Measurements from ENCODE around the gene IBA57. TPM values are rescaled to one million over a fixed set of nuclear protein-coding genes. Genes with fewer than 3 reads are reported as not detected.

IBA57 gene
- total and polyA plus RNA-seq, 5 experiments from 2014 or later, result 3.3 to 12.3 (median 4.2) TPM

- peak overlapping the region; percentile 83 to 99 (median 96) for H3K4me3 Mint-ChIP-seq
- ATAC-seq (peak in 1 of 2 donors; percentile 0), DNase-seq (no peak)
- H3K27me3 Mint-ChIP-seq, result no peaks in the 10 kb centered on the region
- H3K27ac Mint-ChIP-seq, result peak overlapping the region; percentile 96 to 100 (median 100)
- H3K9me3 Mint-ChIP-seq, result no peaks in the 10 kb centered on the region
- no peaks in the 10 kb centered on the region for H3K36me3 Mint-ChIP-seq
- POLR2A ChIA-PET, result interaction anchor here (1.1 to 9.0 kb wide), 7 partner anchors 12 to 347 kb away, joined by 3 to 128 read pairs (median 8); partner anchors contain the start of genes ARF1, IBA57, MRPL55 and RNF187
- H3K4me1 Mint-ChIP-seq, result peaks cover 10 to 66% (median 40%) of the 10 kb centered on the region in 4 donors
These were observed 26.1 kb upstream of the IBA57 start for GRCh38 chr1:228139406-228139930.

- peak; percentile 99 to 100 (median 100) for DNase-seq
- peak; percentile 84 for ATAC-seq
- peaks cover 10 to 66% (median 43%) of the 10 kb centered on the region in 4 donors for H3K4me1 Mint-ChIP-seq
- H3K27ac Mint-ChIP-seq, result peak within 1 kb of the TSS; percentile 96 to 100 (median 100)
- no peaks in the 10 kb centered on the region for H3K9me3 Mint-ChIP-seq
- no peaks in the 10 kb centered on the region for H3K27me3 Mint-ChIP-seq
- peak within 1 kb of the TSS; percentile 83 to 99 (median 96) for H3K4me3 Mint-ChIP-seq
- H3K36me3 Mint-ChIP-seq, result no peaks in the 10 kb centered on the region
- POLR2A ChIA-PET, result interaction anchor here (0.7 to 9.0 kb wide), 16 partner anchors 9 to 346 kb away, joined by 3 to 128 read pairs (median 4); partner anchors contain the start of genes ARF1, IBA57, MRPL55 and RNF187
These were observed 25.5 kb upstream of the IBA57 start, which contains the start of gene GUK1 for GRCh38 chr1:228139931-228140723. TSS of gene GUK1 (plus strand) at chr1:228140279. CDS start at chr1:228140303, 24 bp downstream.

GRCh38 chr1:228140724-228141225 lies 24.8 kb upstream of the IBA57 start:
- peak in 1 of 10 donors; percentile 21 for DNase-seq
- ATAC-seq, result no peak
- Mint-ChIP-seq H3K4me3 (peak overlapping the region; percentile 83 to 99 (median 96)), H3K9me3 (no peaks in the 10 kb centered on the region), H3K27me3 (no peaks in the 10 kb centered on the region), H3K27ac (peak overlapping the region; percentile 90 to 100 (median 100)), H3K4me1 (peaks cover 10 to 66% (median 44%) of the 10 kb centered on the region in 4 donors), H3K36me3 (no peaks in the 10 kb centered on the region)
- POLR2A ChIA-PET, result interaction anchor here (0.7 to 9.0 kb wide), 15 partner anchors 10 to 346 kb away, joined by 3 to 128 read pairs (median 5); partner anchors contain the start of genes IBA57, MRPL55, RNF187 and TRIM11

- Mint-ChIP-seq H3K27me3 (no peaks in the 10 kb centered on the region), H3K4me1 (peaks cover 10 to 59% (median 46%) of the 10 kb centered on the region in 4 donors), H3K36me3 (no peaks in the 10 kb centered on the region), H3K9me3 (no peaks in the 10 kb centered on the region), H3K27ac (peak overlapping the region; percentile 90 to 100 (median 100)), H3K4me3 (peak overlapping the region; percentile 83 to 99 (median 96))
- DNase-seq (peak in 3 of 10 donors; percentile 31 to 62 (median 33)), ATAC-seq (no peak)
- POLR2A ChIA-PET, result interaction anchor here (1.2 to 9.0 kb wide), 5 partner anchors 12 to 134 kb away, joined by 3 to 128 read pairs (median 11); partner anchors contain the start of gene IBA57
These were observed 24.2 kb upstream of the IBA57 start for GRCh38 chr1:228141226-228142044.

GRCh38 chr1:228142155-228142691 lies 23.4 kb upstream of the IBA57 start:
- H3K27me3 Mint-ChIP-seq, result no peaks in the 10 kb centered on the region
- ATAC-seq (no peak), DNase-seq (peak in 5 of 10 donors; percentile 28 to 69 (median 47))
- H3K4me3 Mint-ChIP-seq, result peak overlapping the region; percentile 83 to 99 (median 96)
- POLR2A ChIA-PET, result interaction anchor here (0.7 to 9.0 kb wide), 4 partner anchors 11 to 23 kb away, joined by 3 to 128 read pairs (median 30); partner anchors contain the start of gene IBA57
- no peaks in the 10 kb centered on the region for H3K36me3 Mint-ChIP-seq
- H3K4me1 Mint-ChIP-seq, result peaks cover 10 to 52% (median 42%) of the 10 kb centered on the region in 4 donors
- H3K9me3 Mint-ChIP-seq, result no peaks in the 10 kb centered on the region
- H3K27ac Mint-ChIP-seq, result peak overlapping the region; percentile 55 to 100 (median 100)

GRCh38 chr1:228142701-228143136 lies 22.9 kb upstream of the IBA57 start:
- ATAC-seq (no peak), DNase-seq (no peak)
- H3K27ac Mint-ChIP-seq, result peak overlapping the region in 9 of 10 donors; percentile 63 to 100 (median 100)
- peak overlapping the region; percentile 83 to 99 (median 96) for H3K4me3 Mint-ChIP-seq
- POLR2A ChIA-PET, result interaction anchor here (0.6 to 9.0 kb wide), 5 partner anchors 10 to 1204 kb away, joined by 3 to 128 read pairs (median 11); partner anchors contain the start of gene IBA57
- no peaks in the 10 kb centered on the region for H3K27me3 Mint-ChIP-seq
- H3K36me3 Mint-ChIP-seq, result no peaks in the 10 kb centered on the region
- no peaks in the 10 kb centered on the region for H3K9me3 Mint-ChIP-seq
- peaks cover 10 to 48% (median 39%) of the 10 kb centered on the region in 4 donors for H3K4me1 Mint-ChIP-seq

GRCh38 chr1:228143480-228144192 lies 22.0 kb upstream of the IBA57 start:
- peak overlapping the region; percentile 11 to 100 (median 90) for H3K27ac Mint-ChIP-seq
- ATAC-seq (no peak), DNase-seq (peak in 1 of 10 donors; percentile 3)
- POLR2A ChIA-PET, result interaction anchor here (4.7 to 9.0 kb wide), 2 partner anchors 13 to 21 kb away, joined by 49 to 128 read pairs; partner anchors contain the start of gene IBA57
- H3K36me3 Mint-ChIP-seq, result no peaks in the 10 kb centered on the region
- peak overlapping the region; percentile 83 to 99 (median 96) for H3K4me3 Mint-ChIP-seq
- peaks cover 10 to 48% (median 36%) of the 10 kb centered on the region in 4 donors for H3K4me1 Mint-ChIP-seq
- no peaks in the 10 kb centered on the region for H3K27me3 Mint-ChIP-seq
- H3K9me3 Mint-ChIP-seq, result no peaks in the 10 kb centered on the region

GRCh38 chr1:228144193-228144992 lies 21.2 kb upstream of the IBA57 start:
- Mint-ChIP-seq H3K9me3 (no peaks in the 10 kb centered on the region), H3K36me3 (no peaks in the 10 kb centered on the region), H3K4me3 (peak overlapping the region in 5 of 10 donors; percentile 26 to 99 (median 83)), H3K27ac (peak overlapping the region in 4 of 10 donors; percentile 40 to 100 (median 82)), H3K4me1 (peaks cover 10 to 48% (median 36%) of the 10 kb centered on the region in 4 donors), H3K27me3 (no peaks in the 10 kb centered on the region)
- POLR2A ChIA-PET, result interaction anchor here (9.0 kb wide), 1 partner anchor 21 kb away, joined by 128 read pairs; the partner anchor contains the start of gene IBA57
- DNase-seq (peak in 1 of 10 donors; percentile 62), ATAC-seq (no peak)

GRCh38 chr1:228144993-228145343 lies 20.6 kb upstream of the IBA57 start:
- DNase-seq, result peak in 1 of 10 donors; percentile 26
- H3K4me1 Mint-ChIP-seq, result peaks cover 10 to 44% (median 33%) of the 10 kb centered on the region in 4 donors
- no peaks in the 10 kb centered on the region for H3K27me3 Mint-ChIP-seq
- POLR2A ChIA-PET, result interaction anchor here (9.0 kb wide), 1 partner anchor 20 kb away, joined by 128 read pairs; the partner anchor contains the start of gene IBA57
- H3K4me3 Mint-ChIP-seq, result peak overlapping the region in 1 of 10 donors; percentile 14
- ATAC-seq, result no peak
- no peaks in the 10 kb centered on the region for H3K9me3 Mint-ChIP-seq
- H3K36me3 Mint-ChIP-seq, result no peaks in the 10 kb centered on the region
- peak overlapping the region in 1 of 10 donors; percentile 58 for H3K27ac Mint-ChIP-seq

Data from naive thymus-derived CD8-positive, alpha-beta T cell (primary cell).